ENCODE measurements around the gene IKZF3.
"Not testable (repeated sequence)": the region's sequence is repeated elsewhere in the genome, so short reads cannot be mapped to it uniquely, and the experiment has no call there.

Gene IKZF3

GRCh38 chr17:39855911-39856649 lies 8.0 kb downstream of the IKZF3 start:
- not testable (repeated sequence) for DNase-seq (ENCODE audit: low spot score)

- DNase-seq (ENCODE audit: low spot score) = no peak
Observed at GRCh38 chr17:39854909-39855308, 9.2 kb downstream of the IKZF3 start.

DNA sequence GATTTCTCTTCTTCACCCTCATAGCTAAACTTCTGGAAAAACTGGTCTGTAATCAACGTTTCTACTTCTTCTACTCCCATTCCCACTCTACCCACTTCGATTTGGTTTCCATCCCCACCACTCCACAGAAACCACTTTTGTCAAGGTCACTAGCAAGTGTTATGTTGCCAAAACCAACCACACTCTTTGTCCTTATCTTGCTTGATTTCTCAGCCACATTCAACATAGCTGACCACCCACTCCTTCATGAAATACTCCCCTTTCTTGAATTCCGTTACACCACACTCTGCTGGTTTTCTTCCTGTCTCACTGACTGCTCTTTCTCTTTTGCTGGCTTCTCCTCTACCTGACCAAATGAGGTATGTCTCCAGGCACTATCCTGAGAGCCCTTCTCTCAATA lies 11.9 kb downstream of the IKZF3 start:
- no peak for DNase-seq (ENCODE audit: low spot score)

DNA sequence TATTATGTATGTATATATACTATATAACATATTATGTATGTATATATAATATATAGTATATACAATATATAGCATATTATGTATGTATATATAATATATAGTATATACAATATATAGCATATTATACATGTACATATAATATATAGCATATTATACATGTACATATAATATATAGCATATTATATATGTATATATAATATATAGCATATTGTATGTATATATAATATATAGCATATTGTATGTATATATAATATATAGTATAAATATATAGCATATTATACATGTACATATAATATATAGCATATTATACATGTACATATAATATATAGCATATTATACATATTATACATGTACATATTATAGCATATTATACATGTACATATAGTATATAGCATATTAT lies 13.9 kb downstream of the IKZF3 start:
- DNase-seq (ENCODE audit: low spot score) = not testable (repeated sequence)

DNA sequence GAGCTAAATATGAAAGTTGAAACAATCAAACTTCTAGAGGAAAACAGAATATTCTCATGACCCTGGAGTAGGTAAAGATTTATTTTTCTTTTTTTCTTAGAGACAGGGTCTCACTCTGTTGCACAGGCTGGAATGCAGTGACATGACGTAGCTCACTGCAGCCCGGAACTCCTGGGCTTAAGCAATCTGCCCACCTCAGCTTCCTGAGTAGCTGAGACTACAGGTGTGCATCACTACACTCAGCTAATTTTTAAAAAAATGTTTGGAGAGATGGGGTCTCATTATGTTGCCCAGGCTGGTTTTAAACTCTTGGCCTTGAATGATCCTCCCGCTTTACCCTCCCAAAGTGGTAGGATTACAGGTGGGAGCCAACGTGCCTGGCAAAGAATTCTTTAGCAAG lies 15.5 kb downstream of the IKZF3 start:
- no peak for DNase-seq (ENCODE audit: low spot score)

DNA sequence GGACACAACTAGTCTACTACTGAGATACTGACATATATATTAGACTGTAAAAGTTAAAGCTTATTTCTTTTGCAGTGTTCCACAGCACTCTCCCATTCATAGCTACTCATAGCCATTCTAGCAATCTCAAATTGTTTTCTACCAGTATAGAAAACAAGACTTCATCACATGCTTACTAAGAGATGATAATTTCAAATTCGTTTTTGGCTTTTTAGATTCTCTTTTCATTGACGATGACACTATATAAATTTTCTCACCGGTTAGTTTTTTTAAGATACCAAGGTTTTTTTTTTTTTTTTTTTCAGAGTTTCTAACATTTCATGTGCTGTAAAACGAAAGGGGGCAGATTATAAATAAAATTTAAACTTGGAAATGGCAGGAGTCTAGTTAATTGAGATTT lies 17.9 kb downstream of the IKZF3 start:
- no peak for DNase-seq (ENCODE audit: low spot score)

DNA sequence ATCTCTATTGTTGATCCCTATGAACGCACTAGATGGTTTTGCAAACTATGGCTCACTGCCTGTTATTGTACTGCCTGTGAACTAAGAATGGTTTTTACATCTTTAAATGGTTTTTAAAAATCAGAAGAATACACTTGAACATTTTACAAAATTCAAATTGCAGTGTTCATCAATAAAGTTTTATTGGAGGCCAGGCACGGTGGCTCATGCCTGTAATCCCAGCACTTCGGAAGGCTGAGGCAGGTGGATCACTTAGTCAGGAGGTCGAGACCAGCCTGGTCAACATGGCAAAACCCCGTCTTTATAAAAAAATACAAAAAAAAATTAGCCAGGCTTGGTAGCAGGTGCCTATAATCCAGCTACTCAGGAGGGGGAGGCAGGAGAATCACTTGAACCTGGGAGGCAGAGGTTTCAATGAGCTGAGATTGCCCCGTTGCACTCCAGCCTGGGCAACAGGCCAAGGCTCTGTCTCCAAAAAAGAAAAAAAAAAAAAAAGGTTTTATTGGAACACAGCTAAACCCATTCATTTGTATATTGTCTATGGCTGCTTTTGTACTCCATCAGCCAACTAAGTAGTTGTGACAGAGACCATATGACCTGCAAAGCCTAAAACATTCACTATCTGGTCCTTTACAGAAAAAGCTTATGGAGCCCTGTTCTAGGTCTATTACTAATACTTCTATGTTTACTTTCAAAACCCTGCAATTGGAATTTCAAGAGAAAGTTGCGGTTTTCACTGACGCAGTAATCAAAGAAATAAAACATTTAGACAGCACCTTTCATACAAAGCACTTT lies 18.9 kb downstream of the IKZF3 start:
- DNase-seq (ENCODE audit: low spot score) = no peak

GRCh38 chr17:39841134-39841683 lies 22.9 kb downstream of the IKZF3 start:
- DNase-seq (ENCODE audit: low spot score) = no peak

GRCh38 chr17:39838784-39839183 lies 25.3 kb downstream of the IKZF3 start:
- no peak for DNase-seq (ENCODE audit: low spot score)

DNA sequence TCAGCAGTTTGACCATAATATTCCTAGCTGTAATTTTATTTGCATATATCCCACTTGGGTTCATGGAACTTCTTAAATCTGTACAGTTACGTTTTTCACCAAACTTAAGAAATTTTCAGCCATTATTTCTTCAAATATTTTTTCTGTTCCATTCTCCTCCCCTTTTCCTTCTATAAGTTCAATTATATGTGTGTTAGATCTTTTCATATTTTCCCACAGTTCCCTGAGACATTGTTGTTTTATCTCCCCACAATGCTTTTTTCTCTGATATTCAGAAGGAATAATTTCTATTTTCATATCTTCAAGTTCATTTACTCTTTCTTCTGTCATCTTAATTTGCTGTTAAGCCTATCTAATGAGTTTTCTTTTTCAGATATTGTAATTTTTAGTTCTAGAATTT lies 26.1 kb downstream of the IKZF3 start:
- DNase-seq (ENCODE audit: low spot score) = no peak

GRCh38 chr17:39836117-39836516 lies 28.0 kb downstream of the IKZF3 start:
- no peak for DNase-seq (ENCODE audit: low spot score)

DNA sequence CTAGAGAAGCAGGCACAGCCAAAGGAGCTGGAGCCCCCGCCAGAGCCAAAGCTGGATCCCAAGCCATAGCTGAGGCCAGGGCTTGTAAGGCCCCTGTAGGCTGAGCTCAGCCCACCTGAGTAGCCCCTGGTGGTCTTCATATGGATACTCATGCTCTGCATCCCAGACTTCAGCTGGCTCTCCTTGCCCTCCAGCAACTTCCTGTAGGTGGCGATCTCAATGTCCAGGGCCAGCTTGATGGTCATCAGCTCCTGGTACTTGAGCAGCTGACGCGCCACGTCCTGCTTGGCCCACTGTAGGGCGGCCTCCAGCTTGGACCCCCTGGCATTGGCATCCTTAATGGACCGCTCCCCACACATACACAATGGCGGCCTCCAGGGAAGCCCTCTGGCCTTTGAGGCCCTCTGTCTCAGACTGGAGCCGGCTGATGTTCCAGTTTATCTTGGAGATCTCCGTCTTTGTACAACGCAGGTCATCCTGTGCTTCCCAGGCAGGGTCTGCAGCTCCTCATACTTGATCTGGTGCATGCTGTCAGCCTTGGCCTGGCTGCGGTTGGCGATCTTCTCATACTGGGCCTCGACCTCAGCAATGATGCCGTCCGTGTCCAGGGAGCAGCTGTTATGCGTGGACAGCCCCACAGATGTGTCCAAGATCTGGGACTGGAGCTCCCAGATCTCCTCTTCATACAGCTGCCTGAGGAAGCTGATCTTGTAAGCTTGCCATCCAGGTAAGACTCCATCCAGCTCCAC lies 28.9 kb downstream of the IKZF3 start:
- no peak for DNase-seq (ENCODE audit: low spot score)

GRCh38 chr17:39834017-39834416 lies 30.1 kb downstream of the IKZF3 start:
- no peak for DNase-seq (ENCODE audit: low spot score)

- no peak for DNase-seq (ENCODE audit: low spot score)
Observed at GRCh38 chr17:39831588-39831987, 32.5 kb downstream of the IKZF3 start.

- DNase-seq (ENCODE audit: low spot score) = no peak
Observed at GRCh38 chr17:39828443-39828842, 35.7 kb downstream of the IKZF3 start.

- no peak for DNase-seq (ENCODE audit: low spot score)
Observed at GRCh38 chr17:39826334-39826733, 37.8 kb downstream of the IKZF3 start.

DNA sequence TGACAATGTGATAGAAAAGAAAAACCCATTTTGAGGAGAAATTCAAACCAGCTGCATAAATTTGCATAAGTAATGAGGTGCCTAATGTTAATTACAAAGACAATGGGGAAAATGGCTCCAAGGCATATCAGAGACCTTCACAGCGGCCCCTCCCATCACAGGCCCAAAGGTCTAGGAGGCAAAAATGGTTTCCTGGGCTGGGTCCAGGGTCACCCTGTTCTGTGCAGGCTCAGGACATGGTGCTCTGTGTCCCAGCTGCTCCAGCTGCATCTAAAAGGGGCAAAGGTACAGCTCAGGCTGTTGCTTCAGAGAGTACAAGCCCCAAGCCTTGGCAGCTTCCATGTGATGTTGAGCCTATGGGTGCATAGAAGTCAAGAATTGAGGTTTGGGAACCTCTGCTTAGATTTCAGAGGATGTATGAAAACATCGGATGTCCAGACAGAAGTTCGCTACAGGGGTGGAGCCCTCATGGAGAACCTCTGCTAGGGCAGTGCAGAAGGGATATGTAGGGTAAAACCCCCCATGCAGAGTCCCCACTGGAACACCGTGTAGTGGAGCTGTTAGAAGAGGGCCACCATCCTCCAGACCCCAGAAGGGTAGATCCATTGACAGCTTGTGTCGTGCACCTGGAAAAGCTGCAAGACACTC lies 40.6 kb downstream of the IKZF3 start:
- peak; percentile 42 for DNase-seq (ENCODE audit: low spot score)

- peak; percentile 17 for DNase-seq (ENCODE audit: low spot score)
Observed at GRCh38 chr17:39822051-39822451, 42.1 kb downstream of the IKZF3 start.

GRCh38 chr17:39820987-39821386 lies 43.1 kb downstream of the IKZF3 start:
- no peak for DNase-seq (ENCODE audit: low spot score)

DNA sequence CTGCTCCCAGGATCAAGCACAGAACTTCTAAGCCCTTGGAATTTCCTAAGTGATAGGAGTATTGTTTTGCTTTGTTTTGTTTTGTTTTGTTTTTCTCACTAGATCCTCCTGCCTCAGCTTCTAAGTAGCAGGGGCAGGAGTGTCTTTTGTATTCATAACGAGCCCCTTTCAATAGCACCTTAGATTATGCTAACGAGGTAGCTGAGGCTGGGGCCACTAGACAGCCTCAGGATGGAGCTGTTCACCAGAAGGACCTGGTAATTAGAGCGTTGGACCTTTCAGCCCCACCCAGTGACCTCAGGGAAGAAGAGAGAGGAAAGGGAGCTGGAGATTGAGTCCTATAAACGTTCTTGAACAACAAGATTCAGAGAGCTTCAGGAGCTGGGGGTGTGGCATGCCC lies 43.6 kb downstream of the IKZF3 start:
- no peak for DNase-seq (ENCODE audit: low spot score)

DNA sequence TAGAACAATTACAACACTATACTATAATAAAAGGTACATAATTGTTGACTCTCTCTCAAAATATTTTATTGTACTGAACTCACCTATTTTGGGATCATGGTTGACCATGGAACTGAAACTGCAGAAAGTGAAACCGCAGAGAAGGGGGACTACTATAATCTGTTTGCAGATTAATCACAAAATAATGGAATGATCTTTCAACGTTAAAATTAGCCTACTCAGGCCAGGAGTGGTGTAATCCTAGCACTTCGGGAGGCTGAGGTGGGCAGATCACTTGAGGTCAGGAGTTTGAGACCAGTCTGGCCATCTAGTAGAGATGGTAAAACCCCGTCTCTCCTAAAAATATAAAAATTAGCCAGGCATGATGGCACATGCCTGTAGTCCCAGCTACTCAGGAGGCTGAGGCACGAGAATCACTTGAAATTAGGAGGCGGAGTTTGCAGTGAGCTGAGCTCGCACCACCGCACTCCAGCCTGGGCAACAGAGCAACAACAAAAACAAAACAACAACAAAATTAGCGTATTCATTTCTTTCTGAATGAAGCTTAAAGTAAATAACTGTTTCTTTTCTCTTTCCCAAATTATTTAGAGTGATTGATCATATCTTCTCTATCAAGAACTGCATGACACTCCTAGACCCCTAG lies 45.6 kb downstream of the IKZF3 start:
- DNase-seq (ENCODE audit: low spot score) = no peak

GRCh38 chr17:39816272-39816671 lies 47.8 kb downstream of the IKZF3 start:
- no peak for DNase-seq (ENCODE audit: low spot score)
